Activated T-cell treated with anti-CD3 and anti-CD28 coated beads for 48 hours (primary cell): ENCODE measurements around the gene GPR137B.
A peak's percentile ranks its signal among the peaks of the same experiment; 100 is the strongest.

Experiments used
- DNase-seq: peaks from one replicate; pipeline ENCODE4 v3.0.0-alpha.2; 2020; ENCODE audit warnings: low read depth

GPR137B gene

DNA sequence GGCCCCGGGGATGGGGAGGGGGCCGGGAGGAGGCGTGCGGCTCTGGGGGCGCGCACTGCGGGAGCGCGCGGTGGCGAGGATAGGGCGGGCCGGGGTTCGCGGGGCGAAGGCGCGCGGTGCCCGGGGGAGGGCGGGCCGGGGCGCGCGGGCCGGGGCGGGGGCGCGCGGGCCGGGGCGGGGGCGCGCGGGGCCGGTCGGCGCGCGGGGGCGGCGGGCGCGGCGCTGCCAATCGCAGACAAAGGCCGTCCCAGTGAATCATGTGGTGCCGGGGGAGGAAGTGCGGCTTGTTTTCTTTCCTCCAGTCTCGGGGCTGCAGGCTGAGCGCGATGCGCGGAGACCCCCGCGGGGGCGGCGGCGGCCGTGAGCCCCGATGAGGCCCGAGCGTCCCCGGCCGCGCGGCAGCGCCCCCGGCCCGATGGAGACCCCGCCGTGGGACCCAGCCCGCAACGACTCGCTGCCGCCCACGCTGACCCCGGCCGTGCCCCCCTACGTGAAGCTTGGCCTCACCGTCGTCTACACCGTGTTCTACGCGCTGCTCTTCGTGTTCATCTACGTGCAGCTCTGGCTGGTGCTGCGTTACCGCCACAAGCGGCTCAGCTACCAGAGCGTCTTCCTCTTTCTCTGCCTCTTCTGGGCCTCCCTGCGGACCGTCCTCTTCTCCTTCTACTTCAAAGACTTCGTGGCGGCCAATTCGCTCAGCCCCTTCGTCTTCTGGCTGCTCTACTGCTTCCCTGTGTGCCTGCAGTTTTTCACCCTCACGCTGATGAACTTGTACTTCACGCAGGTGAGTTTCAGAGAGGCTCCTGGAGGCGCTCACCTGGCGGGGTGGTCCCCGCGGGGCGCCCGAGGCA, at the start of gene GPR137B:
TSS of gene GPR137B (plus strand) at position 287 of the 851 bp plus-strand sequence. CDS start at position 371, 84 bp downstream.
- DNase-seq = peak; percentile 41

DNA sequence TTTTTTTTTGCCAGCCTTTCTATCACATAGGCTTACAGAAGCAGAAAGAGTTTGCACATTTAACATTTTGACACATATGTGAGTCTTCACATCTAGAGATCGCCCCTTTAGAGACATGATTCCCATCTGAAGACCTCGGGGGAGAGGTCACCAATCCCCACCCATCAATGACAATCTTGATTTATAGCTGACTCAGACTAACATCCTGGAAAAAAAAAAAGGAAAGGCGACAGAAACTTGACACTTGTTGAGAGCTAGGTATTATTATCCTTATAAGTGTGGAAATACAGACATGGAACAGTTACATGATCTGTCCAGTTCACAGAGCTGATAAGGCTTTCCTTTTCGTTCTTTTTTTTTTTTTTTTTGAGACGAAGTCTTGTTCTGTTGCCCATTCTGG, 49.4 kb upstream of the GPR137B start:
- DNase-seq = no peak

DNA sequence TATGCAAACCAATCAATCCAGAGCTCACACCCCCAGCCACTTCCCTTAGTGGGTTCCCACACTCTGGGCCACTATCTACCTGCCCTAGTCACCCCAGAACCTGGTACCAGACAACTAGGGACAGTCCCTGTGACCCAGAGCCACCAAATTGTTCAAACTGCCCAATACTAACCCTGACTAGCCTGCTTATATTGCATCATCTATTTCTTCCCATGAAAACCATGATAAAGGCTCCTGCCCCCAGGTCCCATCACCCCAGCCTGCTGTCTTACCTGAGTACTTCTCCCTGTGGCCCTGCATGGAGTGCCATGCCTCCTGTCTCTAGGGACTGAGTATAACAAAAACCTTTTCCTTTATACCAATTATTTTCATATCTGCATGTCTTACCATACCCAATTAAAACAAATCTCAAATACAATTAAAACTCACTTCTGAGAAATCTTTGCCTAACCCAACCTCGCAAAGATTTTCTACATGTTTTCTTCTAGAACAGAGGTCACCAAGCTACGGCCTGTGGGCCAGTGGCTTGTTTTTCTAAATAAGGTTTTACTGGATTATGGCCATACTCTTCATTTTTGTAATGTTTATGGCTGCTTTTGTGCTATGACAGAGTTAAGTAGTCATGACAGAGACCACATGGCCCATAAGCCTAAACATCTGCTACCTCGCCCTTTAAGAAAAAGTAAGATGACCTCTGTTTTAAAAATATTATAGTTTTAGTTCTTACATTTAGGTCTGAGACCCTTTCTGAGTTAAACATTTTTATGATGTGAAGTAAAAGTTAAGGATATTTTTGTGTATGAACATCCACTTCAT, 46.4 kb upstream of the GPR137B start:
- no peak for DNase-seq

- peak; percentile 74 for DNase-seq
Measured at GRCh38 chr1:236096660-236097482, 45.5 kb upstream of the GPR137B start.

GRCh38 chr1:236098267-236098666, 44.1 kb upstream of the GPR137B start:
- no peak for DNase-seq

GRCh38 chr1:236099355-236099974, 42.9 kb upstream of the GPR137B start:
- no peak for DNase-seq

DNA sequence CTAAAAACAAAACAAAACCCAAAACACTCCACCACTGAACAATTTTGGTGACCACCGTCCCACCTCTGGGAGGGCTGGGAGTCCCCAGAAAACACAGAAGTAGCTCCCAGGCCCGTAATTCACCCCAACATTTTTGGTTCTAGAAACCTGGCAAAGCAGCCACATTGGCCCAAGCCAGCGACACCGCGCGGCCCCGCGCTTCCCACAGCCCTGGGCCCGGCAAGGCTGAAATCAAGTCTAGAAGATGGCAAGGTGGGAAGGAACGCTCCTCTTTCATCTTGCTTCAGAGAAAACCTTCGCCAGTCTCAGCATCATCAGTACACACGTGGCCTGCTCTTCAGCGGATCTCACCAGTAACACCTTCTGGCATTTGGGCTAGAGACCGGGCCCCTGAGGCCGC, 41.5 kb upstream of the GPR137B start:
- no peak for DNase-seq

GRCh38 chr1:236101233-236102200, 40.8 kb upstream of the GPR137B start:
- no peak for DNase-seq

- DNase-seq = no peak
Measured at GRCh38 chr1:236102611-236103010, 39.7 kb upstream of the GPR137B start.

DNA sequence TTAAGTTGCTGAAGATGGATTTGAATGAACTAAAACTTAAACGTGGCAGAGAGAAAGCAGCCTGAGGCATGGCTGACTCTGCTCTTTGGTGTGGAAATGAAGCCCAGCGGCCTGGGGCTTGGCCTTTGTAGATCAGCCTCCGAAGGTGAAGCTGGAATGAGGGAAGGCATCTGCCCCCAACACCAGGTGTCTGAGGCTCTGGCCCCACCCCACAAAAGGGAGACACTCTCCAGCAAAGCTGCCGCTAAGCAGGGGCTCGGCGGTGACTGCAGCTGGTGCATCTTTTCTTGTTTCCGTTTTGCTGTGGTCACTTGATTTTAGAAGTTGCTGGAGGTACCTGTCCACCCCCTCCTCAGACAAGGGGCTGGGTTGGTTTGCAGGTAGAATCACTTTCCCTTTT, 39.3 kb upstream of the GPR137B start:
- no peak for DNase-seq

DNA sequence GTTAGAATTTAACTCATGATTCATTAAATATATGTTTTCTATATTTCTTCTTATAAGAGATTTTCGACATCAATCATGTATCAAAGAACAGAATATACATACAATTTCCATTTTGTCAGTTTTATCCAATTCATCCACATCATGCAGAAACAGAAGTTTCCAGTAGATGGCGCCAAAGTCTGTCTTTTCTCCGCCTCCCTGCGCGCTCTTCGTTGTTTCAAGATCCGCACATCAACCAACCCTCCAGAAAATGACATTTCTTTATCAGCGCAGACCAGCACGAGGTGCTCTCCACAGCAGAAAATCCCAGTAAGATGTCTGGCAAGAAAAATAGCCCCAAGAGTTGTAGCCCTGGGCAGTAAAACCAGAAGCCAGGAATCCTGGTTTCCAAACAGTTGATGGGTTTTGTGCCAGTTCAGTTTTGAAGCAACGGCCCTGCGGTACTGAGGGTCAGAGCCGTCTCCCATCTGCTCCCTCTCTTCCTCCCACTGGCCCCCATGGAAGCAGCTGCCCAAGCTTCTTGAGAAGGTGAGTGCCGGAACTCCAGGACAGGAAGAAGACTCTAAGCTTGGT, 38.6 kb upstream of the GPR137B start:
- peak; percentile 43 for DNase-seq

- DNase-seq = no peak
Measured at GRCh38 chr1:236107121-236107907, 35.0 kb upstream of the GPR137B start.

- DNase-seq = no peak
Measured at GRCh38 chr1:236108027-236108648, 34.2 kb upstream of the GPR137B start.

DNA sequence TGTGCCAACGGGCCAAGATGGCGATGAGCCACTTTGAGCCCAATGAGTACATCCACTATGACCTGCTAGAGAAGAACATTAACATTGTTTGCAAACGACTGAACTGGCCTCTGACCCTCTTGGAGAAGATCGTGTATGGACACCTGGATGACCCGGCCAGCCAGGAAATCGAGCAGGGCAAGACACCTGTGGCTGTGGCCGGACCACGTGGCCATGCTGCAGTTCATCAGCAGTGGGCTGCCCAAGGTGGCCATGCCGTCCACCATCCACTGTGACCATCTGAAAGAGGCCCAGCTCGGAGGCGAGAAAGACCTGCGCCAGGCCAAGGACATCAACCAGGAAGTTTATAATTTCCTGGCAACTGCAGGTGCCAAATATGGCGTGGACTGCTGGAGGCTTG, 32.2 kb upstream of the GPR137B start:
- no peak for DNase-seq

- DNase-seq = no peak
Measured at GRCh38 chr1:236111527-236112331, 30.6 kb upstream of the GPR137B start.

DNA sequence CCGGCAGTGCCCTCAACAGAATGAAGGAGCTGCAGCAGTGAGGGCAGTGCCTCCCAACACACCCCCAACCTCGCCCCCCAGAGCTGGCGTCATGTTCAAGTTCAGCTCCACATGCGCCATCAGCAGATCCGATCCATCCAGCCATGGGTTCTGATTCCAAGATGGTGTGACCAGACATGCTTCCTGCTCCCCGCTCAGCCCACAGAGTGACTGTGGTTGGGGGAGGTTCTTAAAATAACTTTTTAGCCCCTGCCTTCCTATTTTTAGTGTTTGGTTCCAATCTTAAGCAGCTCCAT, 30.1 kb upstream of the GPR137B start:
- no peak for DNase-seq

GRCh38 chr1:236113324-236114032, 28.9 kb upstream of the GPR137B start:
- DNase-seq = no peak
